DOHH2 (cell line): Measurements from ENCODE around the gene ENTPD2.

Experiments used
- H3F3A ChIP-seq: fragments of 200-600 bp; sonication (generic), shearing (Covaris generic); 2 replicates; pipeline ENCODE4 v1.6.0; 2016; ENCODE audit warnings: antibody characterized with exemption, mild to moderate bottlenecking; ENCODE audit not compliant: control insufficient read depth, insufficient read depth
- H3K27ac ChIP-seq: fragments of 200-600 bp; sonication (generic); 2 replicates; pipeline ENCODE4 v1.5.1; 2014; ENCODE audit warnings: low read depth, mild to moderate bottlenecking, low read length, moderate library complexity
- H3K27me3 ChIP-seq: fragments of 200-600 bp; sonication (generic); 2 replicates; pipeline ENCODE4 v1.6.1; 2014; ENCODE audit warnings: mild to moderate bottlenecking, low read length, mixed read lengths; ENCODE audit not compliant: control insufficient read depth
- H3K36me3 ChIP-seq: fragments of 200-600 bp; sonication (generic); 2 replicates; pipeline ENCODE4 v1.6.1; 2014; ENCODE audit warnings: mild to moderate bottlenecking, low read length, moderate library complexity, mixed read lengths; ENCODE audit not compliant: control insufficient read depth
- H3K4me1 ChIP-seq: fragments of 200-600 bp; sonication (generic); 2 replicates; pipeline ENCODE4 v1.6.1; 2014; ENCODE audit warnings: mild to moderate bottlenecking, low read length, mixed read lengths; ENCODE audit not compliant: control insufficient read depth
- H3K4me2 ChIP-seq: fragments of 200-600 bp; sonication (generic); 2 replicates; pipeline ENCODE4 v1.6.0; 2014; ENCODE audit warnings: mild to moderate bottlenecking, low read length, moderate library complexity
- H3K4me3 ChIP-seq: fragments of 200-600 bp; sonication (generic); 2 replicates; pipeline ENCODE4 v1.5.1; 2014; ENCODE audit warnings: mild to moderate bottlenecking, low read length, mixed read lengths
- H3K79me2 ChIP-seq: fragments of 200-600 bp; sonication (generic); 2 replicates; pipeline ENCODE4 v1.6.1; 2014; ENCODE audit warnings: mild to moderate bottlenecking, low read length, mixed read lengths; ENCODE audit not compliant: control insufficient read depth
- H3K9me2 ChIP-seq: fragments of 200-600 bp; sonication (generic); replicated peaks from 2 replicates; pipeline ENCODE4 v1.6.1; 2014; ENCODE audit warnings: mild to moderate bottlenecking, low read length, mixed read lengths; ENCODE audit not compliant: control insufficient read depth
- H3K9me3 ChIP-seq: fragments of 200-600 bp; sonication (generic); 2 replicates; pipeline ENCODE4 v1.6.1; 2014; ENCODE audit warnings: antibody characterized with exemption, low read length, mixed read lengths; ENCODE audit not compliant: control insufficient read depth, insufficient read depth
- H4K20me1 ChIP-seq: fragments of 200-600 bp; sonication (generic); 2 replicates; pipeline ENCODE4 v1.6.0; 2014; ENCODE audit warnings: low read depth, mild to moderate bottlenecking, antibody characterized with exemption, low read length, moderate library complexity; ENCODE audit not compliant: control insufficient read depth, insufficient read depth
- EZH2phosphoT487 ChIP-seq: fragments of 200-600 bp; sonication (generic); IDR thresholded peaks from 2 replicates; pipeline ENCODE4 v1.6.1; 2017; ENCODE audit warnings: borderline replicate concordance, mild to moderate bottlenecking, antibody characterized with exemption, low read length, moderate library complexity, mixed read lengths
- TF ChIP-seq, protein P1 (sequence below): fragments of 200-600 bp; sonication (generic); IDR thresholded peaks from one replicate; pipeline ENCODE4 v1.5.1; 2014; ENCODE audit warnings: antibody characterized with exemption, mild to moderate bottlenecking, low read depth, low read length; ENCODE audit not compliant: poor library complexity, severe bottlenecking

The ENTPD2 gene

DNA sequence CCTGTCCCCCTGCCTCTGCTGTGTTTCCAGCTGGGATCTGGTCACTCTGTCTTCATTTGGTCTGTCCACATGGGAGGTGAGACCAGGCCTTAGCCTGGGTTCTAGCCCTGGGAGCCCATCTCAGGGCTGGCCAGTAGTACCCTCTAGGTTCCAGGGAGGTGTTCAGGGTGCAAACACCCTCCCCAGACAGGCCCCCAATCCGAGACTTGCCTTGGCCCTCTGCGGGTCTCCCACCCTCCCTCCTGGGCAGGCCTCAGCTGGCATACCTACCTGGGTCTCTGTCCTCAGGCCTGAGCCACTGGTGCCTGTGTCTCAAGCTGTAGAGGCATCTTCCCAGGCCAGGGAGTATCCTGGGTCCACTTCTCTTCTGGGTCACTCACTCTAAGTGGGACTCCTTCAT, 17.4 kb upstream of the ENTPD2 start:
- H3K9me3 ChIP-seq: no peaks in the 10 kb centered on the region

GRCh38 chr9:137070906-137071275, 17.0 kb upstream of the ENTPD2 start:
- Histone ChIP-seq H3K9me3 (no peaks in the 10 kb centered on the region), H3K4me2 (peak overlapping the region; percentile 79), H3F3A (peaks cover 5% of the 10 kb centered on the region; the same call in 1 of the 2 replicates), H4K20me1 (peaks cover 13% of the 10 kb centered on the region), H3K36me3 (peaks cover 9% of the 10 kb centered on the region), H3K4me3 (peak overlapping the region; percentile 95), H3K27ac (peak overlapping the region; percentile 22), H3K79me2 (peaks cover 41% of the 10 kb centered on the region), H3K9me2 (no peaks in the 10 kb centered on the region), H3K4me1 (peaks cover 45% of the 10 kb centered on the region), H3K27me3 (no peaks in the 10 kb centered on the region)
- TF ChIP-seq, protein P1, sequence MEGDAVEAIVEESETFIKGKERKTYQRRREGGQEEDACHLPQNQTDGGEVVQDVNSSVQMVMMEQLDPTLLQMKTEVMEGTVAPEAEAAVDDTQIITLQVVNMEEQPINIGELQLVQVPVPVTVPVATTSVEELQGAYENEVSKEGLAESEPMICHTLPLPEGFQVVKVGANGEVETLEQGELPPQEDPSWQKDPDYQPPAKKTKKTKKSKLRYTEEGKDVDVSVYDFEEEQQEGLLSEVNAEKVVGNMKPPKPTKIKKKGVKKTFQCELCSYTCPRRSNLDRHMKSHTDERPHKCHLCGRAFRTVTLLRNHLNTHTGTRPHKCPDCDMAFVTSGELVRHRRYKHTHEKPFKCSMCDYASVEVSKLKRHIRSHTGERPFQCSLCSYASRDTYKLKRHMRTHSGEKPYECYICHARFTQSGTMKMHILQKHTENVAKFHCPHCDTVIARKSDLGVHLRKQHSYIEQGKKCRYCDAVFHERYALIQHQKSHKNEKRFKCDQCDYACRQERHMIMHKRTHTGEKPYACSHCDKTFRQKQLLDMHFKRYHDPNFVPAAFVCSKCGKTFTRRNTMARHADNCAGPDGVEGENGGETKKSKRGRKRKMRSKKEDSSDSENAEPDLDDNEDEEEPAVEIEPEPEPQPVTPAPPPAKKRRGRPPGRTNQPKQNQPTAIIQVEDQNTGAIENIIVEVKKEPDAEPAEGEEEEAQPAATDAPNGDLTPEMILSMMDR: no peak
- TF ChIP-seq EZH2phosphoT487: no peak

More for the DNA sequence above, 17.4 kb upstream of the ENTPD2 start:
- TF ChIP-seq, protein P1: no peak
- TF ChIP-seq EZH2phosphoT487: no peak
- Histone ChIP-seq H3K4me1 (peaks cover 45% of the 10 kb centered on the region), H3K9me2 (no peaks in the 10 kb centered on the region), H3F3A (peaks cover 7% of the 10 kb centered on the region; the same call in 1 of the 2 replicates), H3K27me3 (no peaks in the 10 kb centered on the region), H3K4me3 (peak overlapping the region; percentile 95), H3K79me2 (peaks cover 37% of the 10 kb centered on the region), H3K27ac (peak overlapping the region; percentile 22; the same call in 1 of the 2 replicates), H3K36me3 (peaks cover 5% of the 10 kb centered on the region), H4K20me1 (peaks cover 13% of the 10 kb centered on the region), H3K4me2 (peak overlapping the region; percentile 79)

DNA sequence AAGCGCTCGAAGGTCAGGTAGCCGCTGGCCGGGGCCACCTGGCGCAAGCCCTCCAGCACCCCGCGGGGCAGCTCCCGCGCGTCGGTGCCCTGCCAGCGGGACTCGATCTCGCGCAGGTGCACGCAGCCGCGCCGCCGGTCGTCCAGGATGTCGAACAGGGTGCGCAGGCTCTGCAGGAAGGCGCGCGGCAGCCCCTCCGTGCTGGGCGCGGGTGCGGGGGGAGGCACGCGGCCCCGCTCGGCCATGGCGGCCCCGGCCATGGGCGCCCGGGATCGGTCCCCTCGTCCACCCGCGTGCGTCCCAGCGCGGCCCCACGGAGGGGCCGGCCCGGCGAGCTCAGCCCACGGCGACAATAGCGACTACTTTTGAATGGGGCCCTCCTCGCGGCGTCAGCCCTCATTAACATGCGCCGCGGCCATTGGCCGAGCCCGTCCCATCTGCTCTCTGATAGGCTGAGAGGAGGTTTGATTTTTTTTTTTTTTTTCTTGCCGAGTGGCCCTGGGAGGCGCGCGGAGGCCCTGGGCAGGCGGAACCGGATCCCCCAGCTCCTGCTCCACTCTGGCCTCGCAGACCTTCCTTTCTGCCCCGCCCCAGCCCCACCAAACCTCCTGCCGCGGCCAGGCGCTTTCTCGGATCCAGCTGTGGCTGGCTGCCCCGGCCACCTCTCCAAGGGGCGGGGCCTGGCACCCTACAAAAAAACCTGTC, 16.5 kb upstream of the ENTPD2 start, which contains the start of gene SAPCD2:
TSS of gene SAPCD2 (minus strand) at position 357 of the 705 bp plus-strand sequence. CDS start at position 260, 97 bp downstream.
- Histone ChIP-seq H3K27me3 (no peaks in the 10 kb centered on the region), H3K79me2 (peaks cover 42% of the 10 kb centered on the region), H3K9me2 (no peaks in the 10 kb centered on the region), H3K4me2 (peak within 1 kb of the TSS; percentile 79), H3K36me3 (peaks cover 11% of the 10 kb centered on the region), H4K20me1 (peaks cover 13% of the 10 kb centered on the region), H3K4me1 (peaks cover 44% of the 10 kb centered on the region), H3K9me3 (no peaks in the 10 kb centered on the region), H3K4me3 (peak within 1 kb of the TSS; percentile 95), H3K27ac (peak within 1 kb of the TSS; percentile 22), H3F3A (peaks cover 3% of the 10 kb centered on the region; the same call in 1 of the 2 replicates)
- TF ChIP-seq, protein P1: no peak
- TF ChIP-seq EZH2phosphoT487: no peak
